GM18507 (cell line): Measurements from ENCODE around the gene PSMD5.

ENCODE experiments used
- DNase-seq: peaks from one replicate; pipeline ENCODE4 v3.0.0; 2011; ENCODE audit warnings: low read depth; ENCODE audit not compliant: insufficient read length; ENCODE audit errors: extremely low spot score
- FAIRE-seq: peaks from 2 replicates; lab custom pipeline; 2011; peaks lifted over from hg19 to GRCh38; lab: Jason Lieb, UNC

Gene PSMD5

DNA sequence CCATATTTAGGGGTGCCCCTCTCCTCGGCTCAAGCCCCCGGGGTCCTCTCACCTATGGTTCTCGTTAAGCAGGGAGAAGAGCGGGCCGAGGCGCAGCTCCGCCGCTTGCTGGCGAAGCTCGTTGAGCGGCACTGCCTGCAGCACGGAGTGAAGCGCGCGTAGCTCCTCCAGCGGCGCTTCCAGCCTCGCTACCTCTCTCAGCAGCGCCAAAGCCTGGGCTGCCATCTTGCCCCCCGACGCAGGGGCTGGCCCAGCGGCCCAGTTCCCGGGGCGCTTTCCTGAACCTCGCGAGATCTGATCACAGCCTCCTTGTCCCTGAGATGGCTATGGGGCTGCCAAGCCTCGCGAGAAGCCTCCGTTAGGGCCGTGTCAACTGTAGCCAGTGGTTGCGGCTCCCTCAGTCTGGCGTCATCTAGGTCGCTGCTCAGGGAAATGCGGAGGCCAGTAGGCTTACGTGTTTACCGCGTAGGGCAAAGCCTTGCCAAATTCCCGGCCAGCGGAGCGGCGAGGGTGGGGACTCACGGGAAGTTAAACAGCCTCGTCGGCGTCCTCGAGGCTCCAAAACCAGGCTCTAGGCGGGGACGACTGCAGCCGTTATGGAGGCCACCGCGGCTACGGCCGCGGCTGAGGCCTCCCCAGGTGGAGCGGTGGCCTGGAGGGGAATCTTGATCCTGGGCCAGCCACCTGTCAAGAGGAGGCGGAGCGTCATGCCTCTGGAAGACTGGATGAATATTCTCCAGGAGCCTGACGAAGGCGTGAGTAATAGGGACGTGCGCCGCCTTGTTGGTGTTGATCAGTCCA, at the start of gene PSMD5:
Gene PSMD5, minus strand, starts transcription at position 238 of the 801 bp plus-strand sequence. Its CDS starts 13 bp downstream, at position 225.
- FAIRE-seq (peak; percentile 97), DNase-seq (peak; percentile 99)

DNA sequence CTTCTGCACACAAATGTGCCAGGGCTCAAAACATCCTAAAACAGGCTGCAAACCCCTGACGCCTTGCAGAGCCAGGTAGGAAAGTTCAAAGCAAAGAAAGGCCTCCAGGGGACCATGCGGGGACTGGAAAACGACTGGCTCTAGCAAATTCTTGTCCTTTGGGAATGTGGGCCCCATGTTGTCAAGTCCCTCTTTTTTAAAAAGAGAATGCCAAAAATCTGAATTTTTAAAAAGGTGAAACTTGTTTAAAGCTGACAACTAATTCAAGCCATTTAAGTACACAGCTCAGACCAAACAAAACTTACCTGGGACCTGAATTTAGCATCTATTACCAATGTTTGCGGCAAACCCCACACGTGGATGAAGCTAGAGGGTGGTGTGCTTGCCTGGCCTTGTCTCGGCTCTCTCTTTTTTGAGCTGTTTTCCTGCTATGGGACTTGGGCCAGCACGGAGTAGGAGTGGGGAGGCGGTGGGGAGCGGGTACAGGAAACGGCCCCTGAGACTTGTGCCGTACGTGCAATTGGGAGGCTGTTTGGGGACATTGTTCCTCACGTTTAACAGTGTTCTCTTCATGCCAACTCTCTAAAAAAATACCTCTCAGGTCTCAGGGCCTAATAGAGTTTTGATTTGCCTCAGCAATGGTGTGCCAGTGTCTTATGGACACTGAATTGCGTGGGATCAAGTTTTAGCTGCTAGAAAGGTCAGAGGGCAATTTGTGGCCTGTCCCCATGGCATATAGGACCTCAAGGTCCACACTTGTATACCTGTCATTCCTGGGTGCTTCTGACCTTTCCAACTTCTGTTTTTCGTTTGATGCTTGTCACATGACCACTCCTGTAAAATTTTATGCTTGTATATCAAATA, 49.4 kb upstream of the PSMD5 start:
- FAIRE-seq (no peak), DNase-seq (no peak)

DNA sequence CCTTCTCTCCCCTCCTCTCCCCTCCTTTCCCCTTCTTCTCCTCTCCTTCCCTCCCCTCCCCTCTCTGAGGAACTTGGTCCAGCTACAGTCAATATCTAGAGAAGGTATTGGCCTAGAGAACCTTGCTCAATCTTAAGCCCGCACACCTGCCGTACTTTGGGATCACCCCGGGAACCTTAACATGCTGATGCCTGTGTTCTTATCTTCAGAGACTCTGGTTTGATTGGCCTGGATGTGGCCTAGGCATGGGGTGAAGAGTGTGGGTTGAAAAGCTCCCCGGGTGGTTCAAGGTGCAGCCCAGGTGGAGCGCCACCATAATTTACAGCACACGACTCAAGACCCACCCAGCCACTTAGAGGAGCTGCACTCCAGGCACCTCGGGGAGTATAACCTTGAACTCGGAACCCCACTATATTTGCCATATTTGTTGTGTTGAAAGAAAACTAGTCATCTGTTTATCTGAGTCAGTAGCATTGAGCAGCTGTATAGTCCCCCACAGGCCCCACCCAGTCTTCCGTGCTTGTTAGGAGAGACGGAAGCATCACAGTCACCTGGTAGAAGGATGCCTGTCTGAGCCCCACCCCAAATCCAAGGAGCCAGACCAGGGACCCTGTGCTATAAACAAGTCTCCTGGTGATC, 48.6 kb upstream of the PSMD5 start:
- FAIRE-seq (peak; percentile 24), DNase-seq (no peak)

DNA sequence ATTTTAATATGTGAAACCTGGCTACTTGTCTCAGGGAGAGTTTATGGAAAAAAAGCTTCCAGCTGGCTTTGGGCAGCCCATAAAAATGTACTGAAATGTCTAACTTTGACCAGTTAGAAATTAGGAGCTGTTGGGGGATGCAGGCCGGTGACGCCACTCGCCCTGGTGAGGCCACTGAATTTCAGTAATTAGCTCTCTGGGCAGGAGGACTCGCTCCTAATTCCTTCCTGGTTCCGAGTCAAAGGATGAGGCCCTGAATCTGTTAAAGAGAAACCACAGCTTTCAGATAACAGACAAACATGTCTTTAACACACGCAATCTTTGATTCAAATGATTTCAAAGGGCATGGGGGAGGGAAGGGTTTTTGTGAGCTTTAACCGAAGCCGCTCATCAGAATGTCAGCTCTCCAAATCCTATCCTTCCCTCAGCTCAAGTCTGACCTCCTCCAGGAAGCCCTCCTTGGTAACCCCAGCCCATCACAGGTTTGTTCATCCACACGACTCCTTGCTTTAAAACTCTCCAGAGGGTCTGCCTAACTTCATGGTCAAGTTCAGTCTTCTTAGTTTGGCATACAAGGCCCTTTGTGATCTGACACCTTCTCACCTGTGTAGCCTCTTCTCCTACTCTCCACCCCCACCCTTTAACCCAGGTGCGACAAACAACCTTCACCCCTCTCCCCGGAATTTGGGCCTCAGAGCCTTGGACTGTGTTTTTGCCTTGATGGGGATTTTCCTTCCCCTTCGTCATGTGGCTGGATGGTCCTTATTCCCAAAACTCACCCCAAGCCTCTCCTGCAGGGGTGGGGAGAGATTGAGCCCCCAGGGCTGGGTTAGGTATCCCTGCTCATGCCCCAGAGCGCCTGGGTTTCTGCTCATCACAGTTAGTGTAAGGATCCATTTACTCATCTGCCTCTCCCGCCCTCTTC, 47.9 kb upstream of the PSMD5 start:
- DNase-seq (no peak), FAIRE-seq (no peak)

DNA sequence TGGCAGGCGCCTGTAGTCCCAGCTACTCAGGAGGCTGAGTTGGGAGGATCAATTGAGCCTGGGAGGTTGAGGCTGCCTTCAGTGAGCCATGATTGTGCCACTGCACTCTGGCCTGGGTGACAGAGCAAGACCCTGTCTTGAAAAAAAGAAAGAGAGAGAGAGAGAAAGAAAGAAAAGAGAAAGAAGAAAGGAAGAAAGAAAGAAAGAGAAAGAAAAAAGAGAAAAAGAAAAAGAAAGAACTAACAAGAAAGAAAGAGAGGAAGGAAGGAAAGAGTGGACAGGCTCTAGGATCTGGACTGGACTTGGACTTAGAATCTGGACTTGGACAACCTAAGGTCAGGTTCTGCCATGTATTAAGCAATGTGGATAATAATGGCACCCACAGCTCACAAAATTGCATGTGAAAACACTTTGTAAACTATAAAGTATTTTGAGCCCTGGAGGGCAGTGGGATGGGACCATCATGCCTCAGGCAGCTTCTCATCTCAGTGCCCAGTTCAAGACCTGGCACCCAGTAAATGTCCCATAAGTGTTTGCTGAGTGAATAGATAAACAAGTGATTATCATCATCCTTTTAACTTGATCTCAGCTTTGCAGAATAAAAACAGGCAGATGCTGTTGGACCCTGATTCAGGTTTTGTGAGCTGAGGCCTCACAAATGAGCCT, 47.0 kb upstream of the PSMD5 start:
- no peak for FAIRE-seq
- no peak for DNase-seq

DNA sequence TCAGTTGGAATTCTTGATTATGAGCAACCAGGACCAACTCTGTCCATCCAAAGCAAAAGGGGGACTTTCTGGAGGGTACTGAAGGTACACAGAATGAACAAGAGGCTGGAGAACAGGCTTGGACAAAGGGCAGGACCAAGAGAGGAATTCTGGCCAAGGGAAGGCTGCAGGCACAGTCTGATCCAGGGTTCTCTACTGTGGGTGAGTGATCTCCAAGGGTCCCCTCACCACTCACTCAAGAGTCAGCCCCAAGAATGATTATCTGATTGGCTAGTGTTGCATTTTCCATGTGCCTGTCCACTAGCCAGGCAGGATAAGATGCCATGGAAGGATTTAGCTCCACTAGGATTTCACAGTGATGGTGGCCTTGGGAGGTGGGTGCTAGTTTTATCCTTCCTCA, 45.9 kb upstream of the PSMD5 start:
- FAIRE-seq: no peak
- no peak for DNase-seq

DNA sequence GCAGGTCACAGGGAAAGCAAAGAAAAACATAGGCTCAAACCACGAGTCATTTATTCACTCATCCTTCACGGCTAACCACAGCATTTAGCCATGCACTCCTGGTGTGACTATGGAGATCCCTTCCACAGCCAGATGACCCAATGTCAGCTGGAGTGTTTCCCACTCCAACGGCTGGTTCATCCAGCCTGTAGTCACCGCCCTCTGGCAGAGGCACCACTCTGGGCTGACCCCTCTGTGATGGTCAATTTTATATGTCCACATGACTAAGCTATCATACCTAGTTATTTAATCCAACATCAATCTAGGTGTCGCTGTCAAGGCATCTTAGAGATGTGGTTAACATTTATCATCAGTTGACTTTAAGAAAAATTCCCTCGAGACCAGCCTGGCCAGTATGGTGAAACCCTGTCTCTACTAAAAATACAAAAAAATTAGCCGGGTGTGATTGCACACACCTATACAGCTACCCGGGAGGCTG, 43.8 kb upstream of the PSMD5 start:
- no peak for FAIRE-seq
- DNase-seq: no peak

DNA sequence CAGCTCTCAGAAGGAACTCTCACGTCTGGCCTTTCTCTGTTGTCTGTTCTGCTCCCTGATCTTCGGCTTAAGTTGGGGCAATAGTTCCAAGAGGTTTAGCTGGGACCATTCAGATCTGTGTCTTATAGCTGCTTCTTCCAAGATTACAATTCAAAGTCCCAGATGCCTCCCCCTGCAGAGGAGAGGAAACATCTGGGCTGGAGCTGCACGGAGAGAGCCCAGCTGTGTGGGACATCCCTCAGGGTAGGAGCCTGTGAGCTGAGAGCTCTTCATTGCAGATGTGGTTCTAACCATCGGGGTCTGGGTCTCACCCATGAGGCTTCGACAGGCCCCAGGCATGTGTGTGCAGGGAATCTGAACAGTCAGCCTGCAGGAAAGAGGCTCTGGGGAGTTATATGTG, 43.2 kb upstream of the PSMD5 start:
- DNase-seq (no peak), FAIRE-seq (no peak)

DNA sequence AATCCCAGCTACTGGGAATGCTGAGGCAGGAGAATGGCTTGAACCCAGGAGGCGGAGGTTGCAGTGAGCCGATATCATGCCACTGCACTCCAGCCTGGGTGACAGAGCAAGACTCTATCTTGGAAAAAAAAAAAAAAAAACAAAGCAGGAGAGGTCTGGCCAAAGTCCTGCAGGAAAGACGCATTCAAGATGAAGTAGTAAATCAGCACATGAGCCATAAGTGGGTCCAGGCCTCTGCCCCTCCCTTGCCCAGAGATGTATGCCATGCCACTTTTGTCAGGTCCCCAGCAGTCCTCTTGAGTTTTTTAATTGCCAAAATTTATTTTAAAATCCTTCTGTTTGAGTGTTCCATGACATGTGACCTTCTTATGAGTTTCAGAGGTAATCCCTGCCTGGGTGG, 42.7 kb upstream of the PSMD5 start:
- no peak for FAIRE-seq
- no peak for DNase-seq

DNA sequence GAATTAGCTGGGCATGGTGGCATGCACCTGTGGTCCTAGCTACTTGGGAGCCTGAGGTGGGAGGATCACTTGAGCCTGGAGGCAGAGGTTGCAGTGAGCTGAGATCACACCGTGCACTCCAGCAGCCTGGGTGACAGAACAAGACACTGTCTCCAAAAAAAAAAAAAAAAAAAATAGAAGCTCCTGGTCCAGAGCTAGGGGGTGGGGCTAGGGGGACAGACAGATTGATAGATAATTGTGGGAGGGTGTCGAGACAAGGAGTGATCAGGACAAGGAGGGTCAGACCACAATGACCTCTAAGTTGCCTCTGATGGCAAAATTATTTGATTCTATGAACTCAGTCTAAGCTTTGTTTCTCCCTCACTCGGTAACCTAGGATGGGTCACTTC, 40.9 kb upstream of the PSMD5 start:
- FAIRE-seq (no peak), DNase-seq (no peak)

DNA sequence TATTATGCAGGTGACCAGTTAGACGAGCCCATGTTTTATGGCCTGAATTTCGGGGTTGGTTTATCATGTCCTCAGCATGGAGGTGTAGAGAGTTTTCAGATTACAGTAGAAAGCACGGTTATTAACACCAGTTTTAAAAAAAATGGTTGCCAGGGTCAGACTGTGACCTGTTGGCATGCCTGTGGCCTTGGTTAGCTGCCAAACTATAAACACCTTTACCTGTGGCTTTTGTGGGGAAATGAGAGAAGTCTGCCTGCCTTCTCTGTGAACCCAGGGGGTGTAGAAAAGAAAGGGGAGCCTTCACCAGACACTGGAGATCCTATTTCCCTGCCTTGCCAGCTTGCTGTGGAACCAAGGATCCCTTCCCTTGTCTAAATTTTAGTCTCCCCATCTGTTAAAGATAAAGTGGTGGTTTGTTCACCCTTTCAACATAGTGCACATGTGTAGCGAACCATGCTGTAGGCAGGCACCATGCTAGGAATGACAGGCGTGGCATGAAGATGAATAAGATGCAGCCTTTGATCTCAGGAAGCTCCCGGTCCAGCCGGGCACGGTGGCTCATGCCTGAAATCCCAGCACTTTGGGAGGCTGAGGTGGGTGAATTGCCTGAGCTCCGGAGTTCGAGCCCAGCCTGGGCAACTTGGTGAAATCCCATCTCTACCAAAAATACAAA, 40.3 kb upstream of the PSMD5 start:
- no peak for DNase-seq
- no peak for FAIRE-seq

DNA sequence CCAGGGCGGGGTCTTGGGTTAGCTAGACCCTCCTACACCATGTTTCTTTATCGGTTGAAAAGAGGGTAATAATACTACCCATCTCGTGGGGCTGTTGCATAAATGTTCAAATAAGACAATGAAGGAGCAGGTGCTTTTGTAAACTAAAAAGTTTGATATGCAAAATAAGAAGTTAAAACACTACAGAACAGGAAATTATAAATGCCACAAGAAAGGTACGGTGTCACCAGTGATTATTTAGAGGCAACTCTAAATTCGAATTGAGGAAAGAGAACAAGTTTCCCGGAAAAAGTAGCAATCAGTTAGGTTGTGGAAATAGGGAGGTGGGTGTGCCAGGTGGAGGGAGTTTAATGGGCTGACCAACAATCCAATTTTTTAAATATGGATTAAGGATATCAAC, 36.7 kb upstream of the PSMD5 start:
- FAIRE-seq (no peak), DNase-seq (no peak)

DNA sequence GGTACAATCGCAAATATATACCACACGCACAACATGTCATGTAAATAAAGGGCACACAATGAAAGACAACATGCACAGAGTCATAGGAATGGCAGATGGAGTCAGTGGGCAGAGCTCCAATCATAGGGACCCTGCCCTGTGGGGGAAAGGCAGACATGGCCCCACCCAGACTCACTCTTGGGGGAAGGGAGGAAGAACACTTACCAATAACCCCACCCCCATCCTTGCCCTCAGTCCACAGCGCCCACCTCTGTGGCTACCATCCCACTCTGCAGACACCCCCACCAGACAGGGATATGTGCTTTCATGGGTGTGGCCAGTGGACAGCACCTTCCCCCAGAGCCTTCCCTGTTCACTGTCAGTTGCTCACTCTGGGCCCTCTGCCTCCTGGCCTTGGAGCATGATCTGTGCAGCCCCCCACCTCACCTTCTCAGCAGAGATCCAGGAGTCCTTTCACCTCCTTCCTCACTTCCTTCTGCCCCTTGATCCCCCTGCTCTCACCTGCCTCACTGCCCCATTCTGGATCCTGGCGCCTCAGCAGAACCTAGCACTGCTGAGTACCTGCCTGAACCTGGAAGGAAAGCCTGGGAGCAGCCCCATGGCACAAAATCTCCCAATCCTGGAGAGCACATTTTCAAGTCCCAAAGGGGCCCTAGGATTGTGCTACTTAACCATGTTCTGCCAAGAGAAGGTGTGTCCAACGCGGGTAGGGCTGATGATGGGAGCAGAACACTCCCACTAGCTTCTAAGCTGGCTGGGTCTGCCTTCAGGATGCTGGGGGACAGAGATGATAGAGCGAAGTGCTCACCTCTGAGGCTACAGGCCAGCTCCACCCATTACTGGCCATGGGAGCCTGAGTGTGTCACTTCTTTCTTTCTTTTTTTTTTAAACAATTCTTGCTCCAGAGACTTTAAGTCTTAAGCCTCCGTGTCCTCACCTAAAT, 35.7 kb upstream of the PSMD5 start:
- DNase-seq: no peak
- no peak for FAIRE-seq

DNA sequence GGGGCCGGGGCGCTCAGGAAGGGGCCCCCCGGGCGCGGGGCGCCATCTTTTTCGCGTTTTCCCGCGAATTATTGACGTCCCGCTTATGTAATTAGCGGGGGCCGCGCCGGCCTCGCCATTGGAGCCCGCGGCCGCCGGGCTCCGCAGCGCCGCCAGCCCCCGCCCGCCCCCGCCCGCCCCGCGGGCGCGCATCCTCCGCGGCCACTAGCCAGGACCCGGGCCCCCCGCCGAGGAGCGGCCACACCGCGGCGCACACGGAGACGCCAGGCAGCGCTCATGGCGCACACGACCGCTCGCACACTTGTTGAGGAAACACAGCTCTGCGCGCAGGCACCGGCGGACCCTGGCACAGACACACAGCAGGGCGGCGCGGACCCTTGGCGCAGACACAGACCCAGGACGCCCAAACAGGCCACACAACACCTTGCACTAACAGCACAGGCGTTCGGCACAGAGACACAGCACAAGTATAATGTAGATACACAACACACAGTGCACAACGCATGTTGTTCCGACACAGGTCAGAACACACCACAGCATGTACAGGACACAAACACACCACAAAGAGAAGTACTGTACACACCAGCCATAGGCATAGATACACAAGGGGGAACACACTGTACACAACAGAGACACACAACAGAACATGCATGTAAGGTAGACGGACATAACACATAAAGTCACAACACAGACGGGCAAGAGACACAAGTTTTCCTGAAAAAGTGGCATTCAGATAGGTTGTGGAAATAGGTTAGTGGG, 34.7 kb upstream of the PSMD5 start:
- peak; percentile 26 for FAIRE-seq
- DNase-seq: peak; percentile 55

DNA sequence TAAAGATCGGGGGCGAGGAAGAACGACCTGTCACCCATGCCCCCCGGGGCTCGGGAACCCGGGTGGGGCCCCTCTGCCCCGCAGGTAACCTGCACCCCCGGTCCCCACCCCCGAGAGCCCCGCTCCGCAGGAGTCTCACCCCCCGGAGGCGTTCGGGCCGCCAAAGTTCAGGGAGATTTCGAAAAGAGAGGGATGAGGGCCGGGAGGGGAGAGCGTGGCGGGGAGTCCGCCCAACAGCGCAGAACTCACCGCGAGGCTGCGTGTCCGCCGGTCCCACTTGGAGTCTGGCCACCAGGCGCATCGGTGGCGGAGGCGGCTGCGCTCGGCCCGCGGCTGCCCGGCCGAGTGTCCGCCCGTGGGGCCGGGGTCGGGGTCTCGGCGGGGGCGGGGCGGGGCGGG, 34.1 kb upstream of the PSMD5 start, which contains the start of gene PHF19:
Gene PHF19, minus strand, starts transcription at position 347 of the 399 bp plus-strand sequence. CDS start 2,447 bp downstream, outside the sequence.
- no peak for FAIRE-seq
- DNase-seq: no peak
